HL-60/S4 (cell line): ENCODE data around the gene STOX2.
"Not testable (repeated sequence)": the region's sequence is repeated elsewhere in the genome, so short reads cannot be mapped to it uniquely, and the experiment has no call there.

Experiments used
- in situ Hi-C: fragments of 300-500 bp; cut with MboI; formaldehyde crosslinking; loops from 2 replicates; pipeline ENCODE4 v1.14.3; 2022; ENCODE audit warnings: low sequenced_read_pairs

The STOX2 gene

DNA sequence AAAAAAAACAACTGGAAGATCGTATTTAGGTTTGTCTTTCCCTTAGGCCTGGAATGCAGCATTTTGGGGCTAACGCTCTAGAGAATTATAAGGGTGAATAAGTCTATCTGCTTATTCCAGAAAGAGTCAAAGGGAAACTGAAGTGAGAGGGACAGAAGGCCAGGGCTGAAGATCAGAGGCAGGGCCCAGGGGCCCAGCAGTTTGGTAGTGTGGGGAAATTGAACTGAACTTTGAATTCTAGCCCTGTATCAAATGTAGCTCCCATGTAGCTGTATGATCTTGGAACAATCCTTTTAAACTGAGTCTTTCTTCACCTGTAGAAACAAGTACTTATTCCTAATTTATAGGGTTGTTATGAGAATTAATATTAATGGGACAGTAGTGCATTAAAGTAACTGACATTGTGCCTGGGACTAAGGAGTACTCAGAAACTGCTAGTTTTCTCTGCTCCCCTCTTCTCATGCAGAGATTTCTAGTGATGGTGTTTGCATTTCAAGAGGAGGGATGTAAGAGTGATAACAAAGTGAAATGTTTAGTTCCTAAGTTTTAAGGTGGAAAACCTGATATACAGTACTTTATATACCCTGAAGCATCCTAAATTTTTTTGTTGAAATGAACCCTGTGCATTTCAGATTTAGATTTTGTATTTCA, 30.4 kb downstream of the STOX2 start:
- in situ Hi-C loops: no loop called here

GRCh38 chr4:183936047-183936446, 30.9 kb downstream of the STOX2 start:
- in situ Hi-C loops: no loop called here

DNA sequence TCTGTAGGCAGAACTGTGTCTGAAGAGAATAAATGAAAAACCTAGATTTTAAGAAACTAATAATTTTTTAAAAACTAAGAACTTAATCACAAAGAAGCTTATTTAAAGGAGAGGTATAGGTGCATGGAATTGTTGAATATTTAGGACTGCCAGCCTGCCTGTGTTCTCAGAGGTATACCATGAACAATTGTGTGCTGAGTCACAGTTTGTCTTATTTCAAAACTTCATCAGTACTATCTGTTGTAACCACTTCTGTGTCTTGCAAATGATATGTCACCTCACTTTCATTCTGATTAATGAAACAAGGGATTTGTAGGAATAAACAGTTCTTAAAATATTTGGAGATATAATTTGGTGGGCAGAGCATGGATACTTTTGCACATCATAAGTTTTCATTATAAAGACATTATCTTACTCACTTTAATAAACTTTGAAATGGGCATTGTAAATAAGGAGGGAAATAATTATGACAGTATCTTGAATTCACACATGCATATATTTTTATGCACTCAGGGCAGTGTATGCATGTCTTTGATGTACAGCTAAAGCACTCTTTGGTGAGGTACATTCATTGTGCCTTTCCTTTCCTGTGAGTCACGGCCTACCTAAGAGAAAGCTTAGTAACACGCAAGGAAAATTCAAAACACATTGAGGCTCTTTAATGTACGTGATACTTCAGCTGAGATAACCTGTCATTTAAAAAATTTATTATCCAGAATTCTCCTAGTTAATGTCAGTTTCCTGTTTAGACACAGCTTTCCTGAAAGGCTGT, 31.7 kb downstream of the STOX2 start:
- in situ Hi-C loops: no loop called here

DNA sequence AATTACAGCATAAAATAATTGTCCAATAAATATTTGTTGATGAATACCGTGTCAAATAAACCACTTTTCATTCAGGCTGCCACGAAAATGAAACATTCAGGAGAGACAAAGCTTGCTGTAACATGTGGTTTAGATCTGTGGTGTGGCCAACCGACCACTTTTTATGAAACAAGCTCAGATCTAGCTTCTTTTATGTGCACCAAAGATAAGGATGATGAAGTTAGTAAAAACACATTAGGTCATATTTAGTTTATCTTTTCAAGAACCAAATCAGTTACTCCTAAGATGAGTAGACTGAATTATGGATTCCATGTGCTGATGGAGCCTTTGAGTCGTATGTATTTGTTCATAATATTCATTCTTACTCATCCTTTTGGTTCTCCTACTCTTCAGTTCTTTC, 35.8 kb downstream of the STOX2 start:
- in situ Hi-C loops: no loop called here

DNA sequence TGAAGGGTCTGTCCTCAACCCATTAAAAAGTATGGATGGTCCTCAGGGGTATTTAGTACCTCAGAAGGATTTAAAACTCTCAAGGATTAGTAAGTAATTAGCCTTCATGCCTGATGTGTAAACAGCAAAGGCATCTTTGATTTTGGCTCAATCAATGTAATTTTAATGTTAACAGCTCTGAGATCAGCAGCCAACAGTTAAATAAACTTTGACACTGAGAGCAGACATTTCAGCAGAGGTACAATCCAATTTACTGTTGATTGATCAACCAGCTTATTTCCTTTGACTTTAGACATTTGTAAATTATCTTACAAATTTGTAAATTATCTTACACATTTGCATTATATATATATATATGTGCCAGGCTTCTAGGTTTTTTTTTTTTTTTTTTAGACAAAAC, 36.9 kb downstream of the STOX2 start:
- in situ Hi-C loops: no loop called here

DNA sequence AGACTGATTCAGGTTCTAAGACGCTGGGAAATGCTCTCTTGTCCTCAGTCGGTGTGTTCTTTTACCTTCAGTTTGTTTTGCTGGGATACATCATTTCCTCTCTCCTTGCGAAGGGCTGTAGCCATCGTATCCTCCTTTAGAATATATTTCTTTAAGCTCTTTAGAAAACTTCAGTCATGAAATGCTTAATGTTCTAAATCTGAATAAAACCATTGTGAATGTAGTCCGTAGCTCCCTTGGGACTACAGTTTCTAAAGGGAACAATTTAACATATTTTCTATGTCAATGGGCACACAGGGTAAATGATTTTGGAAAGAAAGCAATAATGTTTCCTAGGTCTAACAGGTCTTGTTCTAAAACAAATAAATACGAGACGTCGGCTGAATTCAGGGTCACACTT, 40.6 kb downstream of the STOX2 start:
- in situ Hi-C loops: no loop called here

- in situ Hi-C loops: no loop called here
Observed at GRCh38 chr4:183950536-183950935, 45.4 kb downstream of the STOX2 start.

- in situ Hi-C loops: not testable (repeated sequence)
Observed at GRCh38 chr4:183952652-183953051, 47.5 kb downstream of the STOX2 start.

DNA sequence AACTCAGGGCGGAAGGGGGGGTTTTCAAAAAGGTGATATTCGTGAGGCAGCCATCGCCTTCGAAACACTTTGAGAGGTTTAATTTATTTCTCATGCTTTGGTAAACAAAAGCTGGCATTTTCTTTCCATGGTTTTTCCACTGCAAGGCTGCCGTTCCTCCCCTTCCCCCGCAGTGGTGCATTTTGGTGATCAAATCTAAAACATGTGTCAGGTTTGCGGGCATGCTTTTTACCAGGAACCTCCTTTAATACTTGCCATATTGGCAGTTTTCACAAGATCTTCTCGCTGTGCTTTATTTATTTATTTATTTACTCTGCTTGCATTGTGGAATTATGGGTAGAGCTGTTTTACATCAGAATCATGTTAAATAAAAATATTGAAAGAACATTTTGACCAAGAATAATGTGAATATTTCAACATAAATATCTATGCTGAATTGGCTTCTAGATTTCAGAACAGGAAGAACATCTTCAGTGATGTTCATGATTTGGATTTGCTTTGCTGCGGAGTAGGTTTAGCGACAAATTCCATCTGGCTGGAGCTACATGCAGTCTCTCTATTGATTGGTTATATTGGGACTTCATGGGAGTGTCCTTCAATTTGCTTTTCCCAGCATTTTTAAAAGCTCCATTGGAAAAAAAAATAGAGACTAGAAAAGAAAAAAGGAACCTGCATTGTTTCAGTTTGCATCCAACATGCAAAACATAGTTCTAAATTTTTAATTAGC, 54.4 kb downstream of the STOX2 start:
- in situ Hi-C loops: no loop called here

DNA sequence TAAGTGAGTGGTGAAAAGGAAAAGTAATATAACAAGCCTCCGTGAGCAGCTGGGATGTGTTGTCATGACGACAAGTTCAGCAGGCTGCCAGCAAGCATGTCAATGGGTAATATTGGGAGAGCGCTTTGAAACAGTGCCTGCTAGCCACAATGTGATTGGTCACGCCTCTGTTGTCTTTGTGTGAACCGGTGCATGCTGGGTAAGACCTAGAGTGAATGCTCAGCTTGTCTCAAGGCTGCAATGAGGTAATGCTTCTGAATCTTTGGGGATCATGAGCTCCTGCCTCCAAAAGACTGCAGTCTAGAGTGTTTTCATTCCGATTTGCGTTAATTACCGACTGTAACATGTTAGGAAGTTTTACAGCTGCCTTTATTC, 54.9 kb downstream of the STOX2 start:
- in situ Hi-C loops: no loop called here

- in situ Hi-C loops: no loop called here
Observed at GRCh38 chr4:183960962-183961541, 55.9 kb downstream of the STOX2 start.

- in situ Hi-C loops: no loop called here
Observed at GRCh38 chr4:183961795-183962194, 56.7 kb downstream of the STOX2 start.

DNA sequence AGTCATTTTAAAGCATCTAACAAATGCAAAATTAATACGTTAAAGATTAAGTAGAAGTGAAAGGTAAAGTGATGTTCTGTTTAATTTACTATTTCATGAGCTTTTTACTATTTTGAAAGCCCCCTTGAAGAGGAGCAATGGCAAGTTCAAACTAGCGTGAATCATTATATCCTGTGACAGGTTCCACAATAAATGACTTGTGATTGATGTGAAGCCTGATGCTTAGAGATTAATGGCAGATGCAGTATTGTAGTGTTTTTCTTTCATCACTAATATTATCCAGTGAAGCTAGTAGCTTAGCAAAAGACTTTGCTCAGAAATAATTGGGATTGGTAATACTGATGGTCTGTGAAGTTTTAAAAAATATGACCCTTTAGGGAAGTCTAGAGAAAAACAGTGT, 57.3 kb downstream of the STOX2 start:
- in situ Hi-C loops: no loop called here

- in situ Hi-C loops: no loop called here
Observed at GRCh38 chr4:183966371-183966770, 61.3 kb downstream of the STOX2 start.

DNA sequence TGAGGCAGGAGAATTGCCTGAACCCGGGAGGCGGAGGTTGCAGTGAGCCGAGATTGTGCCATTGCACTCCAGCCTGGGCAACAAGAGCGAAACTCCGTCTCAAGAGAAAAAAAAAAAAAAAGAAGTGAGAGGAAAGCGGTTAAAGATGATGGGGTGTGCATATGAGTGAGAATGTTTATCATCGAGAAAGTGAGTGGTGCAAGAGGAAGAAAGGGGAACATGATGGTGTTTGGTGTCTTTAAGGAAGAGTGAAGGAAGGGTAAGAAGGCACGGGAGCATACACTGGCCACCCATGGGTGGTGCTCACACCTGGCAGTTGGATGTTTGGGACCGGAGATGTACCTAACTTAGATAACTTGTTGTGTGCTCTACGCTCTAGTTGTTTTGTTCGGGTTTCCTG, 62.2 kb downstream of the STOX2 start:
- in situ Hi-C loops: no loop called here

DNA sequence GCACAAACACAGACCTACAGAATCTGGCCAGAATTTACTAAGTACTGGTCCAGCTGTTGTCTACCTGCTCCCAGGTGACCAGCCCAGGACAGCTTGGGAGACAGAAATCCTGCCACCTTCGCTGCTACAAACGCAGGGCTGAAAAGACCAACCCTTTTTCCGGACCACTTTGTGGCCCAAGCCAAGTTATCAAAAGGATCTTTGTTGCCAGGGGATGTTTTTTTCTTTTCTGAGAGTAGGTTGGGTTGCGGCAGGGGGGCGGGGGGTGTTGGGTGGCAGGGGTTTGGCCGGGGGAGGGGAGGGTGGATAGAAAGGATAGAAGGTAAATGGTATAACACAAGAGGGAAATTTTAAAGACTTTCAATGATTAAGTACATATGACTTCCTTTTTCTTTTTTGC, 63.4 kb downstream of the STOX2 start:
- in situ Hi-C loops: no loop called here

DNA sequence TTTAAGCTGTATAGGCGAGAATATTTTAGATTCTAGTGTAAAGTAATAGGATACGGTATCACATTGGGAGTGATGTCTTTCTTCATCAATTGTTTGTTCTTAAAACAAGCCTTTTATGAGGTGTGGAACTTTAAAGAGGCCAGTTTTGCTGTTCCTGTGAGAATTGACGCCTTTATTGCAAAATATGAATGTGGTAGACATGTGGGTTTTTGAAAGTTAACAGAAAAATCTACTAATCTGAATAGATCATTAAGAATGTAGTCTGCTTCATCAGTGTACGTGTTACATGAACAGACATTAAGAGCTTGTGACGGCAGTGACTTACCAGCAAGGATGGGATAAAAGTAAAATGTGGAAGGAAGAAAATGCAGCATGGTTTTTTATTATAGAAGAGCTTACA, 63.8 kb downstream of the STOX2 start:
- in situ Hi-C loops: no loop called here

DNA sequence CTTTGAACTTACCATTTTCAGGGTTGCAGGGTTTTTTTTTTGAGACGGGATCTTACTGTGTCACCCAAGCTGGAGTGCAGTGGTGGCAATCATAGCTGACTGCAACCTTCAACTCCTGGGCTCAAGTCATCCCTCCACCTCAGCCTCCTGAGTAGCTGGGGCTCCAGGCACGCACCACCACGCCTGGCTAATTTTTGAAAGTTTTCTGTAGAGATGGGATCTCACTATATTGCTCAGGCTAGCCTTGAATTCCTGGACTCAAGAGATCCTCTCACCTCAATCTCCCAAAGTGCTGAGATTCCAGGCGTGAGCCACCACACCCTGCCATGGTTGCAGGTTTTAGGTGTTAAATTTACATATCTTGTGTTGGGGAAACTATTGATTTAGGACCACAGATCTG, 64.5 kb downstream of the STOX2 start:
- in situ Hi-C loops: no loop called here

- in situ Hi-C loops: no loop called here
Observed at GRCh38 chr4:183971929-183972490, 66.9 kb downstream of the STOX2 start.

GRCh38 chr4:183977707-183978106, 72.6 kb downstream of the STOX2 start:
- in situ Hi-C loops: no loop called here

DNA sequence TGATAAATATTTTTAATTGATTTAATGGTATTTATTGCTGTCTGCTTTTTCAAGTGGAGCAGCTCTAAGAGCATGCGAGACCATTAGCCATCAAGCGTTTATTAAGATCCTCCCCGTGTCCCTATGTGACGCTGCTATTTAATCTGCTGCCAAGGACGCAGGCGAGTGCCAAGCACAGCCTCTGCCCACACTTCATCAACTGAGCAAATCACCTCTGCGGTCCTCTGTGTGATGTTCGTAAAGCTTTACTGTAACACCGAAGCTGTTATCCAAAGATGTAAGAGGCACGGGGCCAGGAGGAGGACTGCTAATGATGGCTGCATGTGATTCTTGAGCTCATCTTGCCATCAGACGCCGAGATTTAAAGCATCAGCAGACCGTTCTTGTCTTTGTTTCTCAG, 79.5 kb downstream of the STOX2 start:
- in situ Hi-C loops: no loop called here
